A673 (cell line): ENCODE results near the gene NR5A2.

Experiments used
- CTCF ChIP-seq: fragments of 300-800, 200-600 bp; sonication (generic); conservative IDR thresholded peaks from 2 replicates; pipeline ENCODE4 v1.5.1; 2017; ENCODE audit warnings: low read depth, mild to moderate bottlenecking, antibody characterized with exemption, low read length, moderate library complexity, mixed read lengths
- EZH2 ChIP-seq: fragments of 200-600 bp; sonication (generic); IDR thresholded peaks from 2 replicates; pipeline ENCODE4 v1.6.1; 2017; ENCODE audit warnings: borderline replicate concordance, low read depth, mild to moderate bottlenecking, mixed read lengths, antibody characterized with exemption, low read length; ENCODE audit not compliant: poor library complexity, severe bottlenecking

GRCh38 chr1:200005165-200005564 lies 22.3 kb upstream of the NR5A2 start:
- TF ChIP-seq EZH2 (no peak), CTCF (no peak)
